AG04450 (cell line): ENCODE results near the gene CCT6A. TPM values are rescaled to one million over a fixed set of nuclear protein-coding genes. Genes with fewer than 3 reads are reported as not detected.

ENCODE experiments used
- CTCF ChIA-PET: fragments of 300-600, 350-600 bp; formaldehyde crosslinking; extraction: SDS; loops from one replicate; lab custom pipeline; 2022; ENCODE audit warnings: antibody characterized with exemption, inconsistent platforms; lab: Charles Lee
- POLR2A ChIA-PET: fragments of 350-600 bp; formaldehyde crosslinking; extraction: SDS; loops from one replicate; lab custom pipeline; 2021; ENCODE audit warnings: antibody characterized with exemption, inconsistent platforms; lab: Yijun Ruan, JAX
- DNase-seq: peaks from one replicate; pipeline ENCODE4 v3.0.0-alpha.2; 2011; ENCODE audit warnings: low read depth, low spot score
- H3K27ac ChIP-seq: one replicate; pipeline ENCODE4 v1.5.1; 2012; ENCODE audit warnings: low read depth, low read length, control low read depth
- H3K27me3 ChIP-seq: one replicate; pipeline ENCODE4 v1.6.0; 2012; ENCODE audit warnings: low read length; ENCODE audit not compliant: control insufficient read depth, insufficient read depth
- H3K4me3 ChIP-seq: 2 replicates; pipeline ENCODE4 v1.5.1; 2011; ENCODE audit warnings: mild to moderate bottlenecking, low read depth, low read length, control low read depth
- H3K9me3 ChIP-seq: 2 replicates; pipeline ENCODE4 v1.5.1; 2012; ENCODE audit warnings: low read length; ENCODE audit not compliant: control insufficient read depth, insufficient read depth
- CTCF ChIP-seq: IDR thresholded peaks from 2 replicates; pipeline ENCODE4 v1.5.1; 2011; ENCODE audit warnings: low read depth, low read length, control low read depth, inconsistent platforms
- polyA plus RNA-seq: library from polyadenylated mRNA; depleted of rRNA; stranded (reverse); fragments of >200 nt; gene quantifications from 2 replicates; pipeline ENCODE4 v1.2.3, GENCODE V29; 2011

CCT6A gene
- polyA plus RNA-seq, 1 experiment = 302 TPM

DNA sequence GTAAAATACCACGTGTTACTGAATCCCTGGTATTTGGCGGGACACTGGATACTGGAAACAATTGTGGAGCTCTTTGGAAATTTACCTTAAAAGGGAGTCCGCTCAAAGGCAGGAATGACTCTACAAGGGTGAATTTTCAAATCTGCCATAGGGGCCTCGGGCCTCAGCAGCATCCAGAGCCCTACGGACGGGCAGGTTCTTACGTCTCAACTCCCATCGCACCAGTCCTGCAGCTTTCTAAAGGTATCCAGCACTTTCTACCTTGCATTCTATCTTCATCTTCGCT, 569 bp upstream of the CCT6A start:
- H3K27ac ChIP-seq = peak overlapping the region; percentile 77
- no peak for DNase-seq
- no peaks in the 10 kb centered on the region; the same call in 1 of the 2 replicates for H3K9me3 ChIP-seq
- ChIA-PET POLR2A (interaction anchor here (0.6 to 1.7 kb wide), 14 partner anchors 8 to 1310 kb away, joined by 3 to 41 read pairs (median 4); partner anchors contain the start of genes SEC61G and SUMF2), CTCF (interaction anchor here (0.6 to 2.0 kb wide), 7 partner anchors 13 to 87 kb away, joined by 3 to 15 read pairs (median 4); partner anchors contain the start of gene SUMF2)
- peak overlapping the region; percentile 86 for H3K4me3 ChIP-seq
- TF ChIP-seq CTCF = no peak
- H3K27me3 ChIP-seq = no peaks in the 10 kb centered on the region

GRCh38 chr7:56053379-56053778, 1.8 kb downstream of the CCT6A start:
- no peak overlapping the region for H3K27ac ChIP-seq

GRCh38 chr7:56053993-56054392, 2.4 kb downstream of the CCT6A start:
- H3K27me3 ChIP-seq = no peaks in the 10 kb centered on the region
- no peak overlapping the region for H3K4me3 ChIP-seq
- no peak overlapping the region for H3K27ac ChIP-seq
- no peak for TF ChIP-seq CTCF
- ChIA-PET POLR2A (interaction anchor here (1.5 kb wide), 1 partner anchor 10 kb away, joined by 5 read pairs; the partner anchor contains the start of gene SUMF2), CTCF (interaction anchor here (1.2 to 3.2 kb wide), 3 partner anchors 11 to 25 kb away, joined by 6 to 23 read pairs (median 14); partner anchors contain the start of gene SUMF2)
- no peak for DNase-seq
- H3K9me3 ChIP-seq = no peaks in the 10 kb centered on the region; the same call in 1 of the 2 replicates

More at GRCh38 chr7:56053379-56053778, 1.8 kb downstream of the CCT6A start:
- no peak for TF ChIP-seq CTCF
- ChIA-PET CTCF (interaction anchor here (1.7 to 3.2 kb wide), 2 partner anchors 12 to 21 kb away, joined by 14 to 23 read pairs; partner anchors contain the start of gene SUMF2), POLR2A (interaction anchor here (1.5 kb wide), 1 partner anchor 11 kb away, joined by 5 read pairs; the partner anchor contains the start of gene SUMF2)
- no peak for DNase-seq
- Histone ChIP-seq H3K4me3 (no peak overlapping the region), H3K9me3 (no peaks in the 10 kb centered on the region; the same call in 1 of the 2 replicates), H3K27me3 (no peaks in the 10 kb centered on the region)

GRCh38 chr7:56062382-56062781, 10.8 kb downstream of the CCT6A start:
- Histone ChIP-seq H3K27ac (no peak overlapping the region), H3K27me3 (no peaks in the 10 kb centered on the region), H3K9me3 (no peaks in the 10 kb centered on the region; the same call in 1 of the 2 replicates), H3K4me3 (no peak overlapping the region)
- DNase-seq = peak; percentile 44
- ChIA-PET CTCF (interaction anchor here (0.8 to 4.2 kb wide), 4 partner anchors 11 to 58 kb away, joined by 3 to 55 read pairs (median 7); partner anchors contain the start of gene PHKG1), POLR2A (interaction anchor here (1.6 to 2.9 kb wide), 2 partner anchors 11 to 29 kb away, joined by 4 to 22 read pairs; partner anchors contain the start of genes CCT6A and PSPH)
- TF ChIP-seq CTCF = no peak

DNA sequence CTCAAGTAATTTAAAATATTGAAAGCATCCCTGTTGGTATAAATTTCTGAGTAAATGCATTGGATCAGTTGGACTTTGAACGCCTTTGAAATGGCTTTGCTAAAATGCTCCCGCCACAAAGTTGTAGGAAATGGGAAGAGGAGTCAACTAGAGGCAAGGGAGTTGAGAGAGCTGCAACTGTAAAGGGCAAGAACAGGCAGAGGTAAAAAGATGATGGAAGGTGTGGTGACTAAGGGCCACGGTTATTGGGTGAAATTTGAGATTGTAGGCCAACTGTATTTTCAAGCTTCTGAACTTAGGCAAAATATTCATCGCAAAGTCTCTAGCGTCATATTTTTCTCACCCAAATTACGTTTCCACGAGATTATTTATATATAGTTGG, 11.9 kb downstream of the CCT6A start:
- H3K4me3 ChIP-seq = no peak overlapping the region
- no peaks in the 10 kb centered on the region for H3K27me3 ChIP-seq
- ChIA-PET CTCF (interaction anchor here (0.6 to 4.2 kb wide), 4 partner anchors 10 to 59 kb away, joined by 3 to 55 read pairs (median 8); no protein-coding TSS in a partner anchor), POLR2A (interaction anchor here (1.1 to 2.9 kb wide), 4 partner anchors 12 to 30 kb away, joined by 3 to 41 read pairs (median 13); partner anchors contain the start of genes CCT6A and PSPH)
- no peaks in the 10 kb centered on the region; the same call in 1 of the 2 replicates for H3K9me3 ChIP-seq
- no peak for TF ChIP-seq CTCF
- no peak for DNase-seq
- H3K27ac ChIP-seq = peak overlapping the region; percentile 82
